ACHN (cell line): Measurements from ENCODE around the gene CDK4.
"Not testable (repeated sequence)": the region's sequence is repeated elsewhere in the genome, so short reads cannot be mapped to it uniquely, and the experiment has no call there.

Source experiments
- DNase-seq: peaks from one replicate; pipeline ENCODE4 v3.0.0-alpha.2; 2015
- in situ Hi-C: cut with HindIII; loops from 2 replicates; pipeline ENCODE4 v1.10.0; 2017; ENCODE audit warnings: low sequenced_read_pairs, low pct_ligation_motif_present, low pct_unique_long_range_greater_than_20kb

CDK4 gene

GRCh38 chr12:57719777-57720605 is 32.1 kb downstream of the CDK4 start:
- in situ Hi-C loops = no loop called here
- DNase-seq = no peak

DNA sequence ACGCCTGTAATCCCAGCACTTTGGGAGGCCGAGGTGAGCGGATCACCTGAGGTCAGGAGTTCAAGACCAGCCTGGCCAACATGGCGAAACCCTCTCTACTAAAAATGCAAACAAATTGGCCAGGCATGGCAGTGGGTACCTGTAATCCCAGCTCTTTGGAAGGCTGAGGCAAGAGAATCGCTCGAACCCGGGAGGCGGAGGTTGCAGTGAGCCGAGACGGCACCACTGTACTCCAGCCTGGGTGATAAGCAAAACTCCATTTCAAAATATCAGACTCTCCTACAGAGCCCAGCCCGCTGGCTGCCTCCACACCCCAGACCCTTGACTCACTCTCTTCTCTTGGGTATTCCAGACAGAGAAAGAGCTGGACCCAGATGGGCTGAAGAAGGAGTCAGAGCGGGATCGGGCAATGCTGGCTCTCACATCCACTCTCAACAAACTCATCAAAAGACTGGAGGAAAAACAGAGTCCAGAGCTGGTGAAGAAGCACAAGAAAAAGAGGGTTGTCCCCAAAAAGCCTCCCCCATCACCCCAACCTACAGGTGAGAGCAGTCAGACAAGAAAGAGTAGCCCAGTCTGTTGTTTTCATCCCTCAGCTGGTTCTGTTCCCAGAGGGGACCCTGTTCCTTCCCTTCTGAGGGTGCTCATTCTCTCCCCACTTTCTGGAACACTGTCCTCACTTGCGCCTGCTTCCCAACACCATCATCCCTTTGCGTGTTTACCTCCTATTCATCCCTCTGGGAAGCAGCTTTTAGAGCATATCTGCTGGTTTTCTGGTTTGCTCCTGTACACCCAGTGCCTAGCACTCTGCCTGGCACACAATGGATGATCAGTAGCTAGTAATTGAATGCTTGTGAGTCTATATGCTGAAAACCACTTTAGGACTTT is 33.2 kb downstream of the CDK4 start:
- no peak for DNase-seq
- in situ Hi-C loops = no loop called here

DNA sequence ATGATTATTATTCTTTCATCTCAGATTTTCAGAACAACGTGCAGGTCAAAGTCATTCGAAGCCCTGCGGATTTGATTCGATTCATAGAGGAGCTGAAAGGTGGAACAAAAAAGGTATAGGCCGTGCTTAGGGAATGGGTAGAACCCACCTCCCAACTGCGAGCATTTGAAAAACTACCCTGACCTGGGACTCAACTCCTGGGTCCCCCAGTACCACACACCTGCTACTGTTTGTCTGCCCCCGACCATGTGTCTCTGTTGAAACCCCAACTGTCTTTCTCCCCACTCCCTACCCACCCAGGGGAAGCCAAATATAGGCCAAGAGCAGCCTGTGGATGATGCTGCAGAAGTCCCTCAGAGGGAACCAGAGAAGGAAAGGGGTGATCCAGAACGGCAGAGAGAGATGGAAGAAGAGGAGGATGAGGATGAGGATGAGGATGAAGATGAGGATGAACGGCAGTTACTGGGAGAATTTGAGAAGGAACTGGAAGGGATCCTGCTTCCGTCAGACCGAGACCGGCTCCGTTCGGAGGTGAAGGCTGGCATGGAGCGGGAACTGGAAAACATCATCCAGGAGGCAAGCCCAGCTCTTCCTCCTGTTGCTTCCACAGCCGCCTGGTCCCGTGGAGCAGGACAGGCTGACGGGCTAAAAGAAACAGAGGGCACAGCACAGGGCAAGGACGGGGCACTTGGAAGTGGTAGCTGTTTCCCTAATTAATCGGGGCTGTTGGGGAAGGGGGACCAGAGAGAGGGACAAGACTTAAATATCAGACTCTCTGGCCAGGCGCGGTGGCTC is 34.1 kb downstream of the CDK4 start:
- in situ Hi-C loops = no loop called here
- DNase-seq = no peak

DNA sequence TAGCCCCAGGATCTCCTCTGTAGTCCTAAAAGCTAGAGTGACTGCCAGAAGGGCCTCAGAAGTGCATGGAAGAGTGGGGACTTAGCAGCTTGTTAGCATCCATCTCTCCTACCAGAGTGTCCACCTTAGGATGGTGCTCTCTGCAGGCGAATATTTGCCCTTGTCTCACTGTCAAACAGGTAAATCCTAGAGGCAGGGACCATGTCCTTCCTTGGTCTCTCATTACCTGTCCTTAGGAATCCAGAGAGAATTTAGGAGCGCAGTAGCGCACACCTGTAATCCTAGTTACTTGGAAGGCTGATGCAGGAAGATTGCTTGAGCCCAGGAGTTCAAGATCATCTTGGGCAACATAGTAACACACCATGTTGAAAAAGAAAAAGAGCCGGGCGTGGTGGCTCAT is 35.0 kb downstream of the CDK4 start:
- in situ Hi-C loops = no loop called here
- DNase-seq = no peak

DNA sequence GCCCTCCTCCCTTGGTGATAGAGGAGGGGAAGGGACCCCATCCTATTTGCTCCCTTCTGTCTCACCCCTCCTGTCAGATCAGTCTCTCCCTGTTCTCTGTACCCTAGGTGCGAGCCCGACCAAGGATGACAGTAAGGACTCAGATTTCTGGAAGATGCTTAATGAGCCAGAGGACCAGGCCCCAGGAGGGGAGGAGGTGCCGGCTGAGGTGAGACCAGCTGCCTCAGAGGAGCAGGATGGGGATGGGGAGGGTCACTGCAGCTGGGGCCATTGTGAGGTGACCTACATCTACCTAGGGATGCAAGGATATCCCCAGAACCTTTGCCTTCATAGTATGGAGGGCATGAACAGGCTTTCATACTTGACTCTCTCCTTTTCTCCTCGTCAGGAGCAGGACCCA is 35.8 kb downstream of the CDK4 start:
- DNase-seq = no peak
- in situ Hi-C loops = no loop called here

DNA sequence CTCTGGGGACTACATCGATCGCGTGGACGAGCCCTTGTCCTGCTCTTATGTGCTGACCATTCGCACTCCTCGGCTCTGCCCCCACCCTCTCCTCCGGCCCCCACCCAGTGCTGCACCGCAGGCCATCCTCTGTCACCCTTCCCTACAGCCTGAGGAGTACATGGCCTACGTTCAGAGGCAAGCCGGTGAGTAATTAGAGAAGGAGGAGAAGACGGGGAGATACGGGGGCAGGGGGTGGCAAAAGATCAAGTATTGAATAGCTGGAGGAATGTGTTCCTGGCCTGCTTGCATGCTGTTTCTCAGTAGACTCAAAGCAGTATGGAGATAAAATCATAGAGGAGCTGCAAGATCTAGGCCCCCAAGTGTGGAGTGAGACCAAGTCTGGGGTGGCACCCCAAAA is 36.3 kb downstream of the CDK4 start:
- in situ Hi-C loops = no loop called here
- no peak for DNase-seq

DNA sequence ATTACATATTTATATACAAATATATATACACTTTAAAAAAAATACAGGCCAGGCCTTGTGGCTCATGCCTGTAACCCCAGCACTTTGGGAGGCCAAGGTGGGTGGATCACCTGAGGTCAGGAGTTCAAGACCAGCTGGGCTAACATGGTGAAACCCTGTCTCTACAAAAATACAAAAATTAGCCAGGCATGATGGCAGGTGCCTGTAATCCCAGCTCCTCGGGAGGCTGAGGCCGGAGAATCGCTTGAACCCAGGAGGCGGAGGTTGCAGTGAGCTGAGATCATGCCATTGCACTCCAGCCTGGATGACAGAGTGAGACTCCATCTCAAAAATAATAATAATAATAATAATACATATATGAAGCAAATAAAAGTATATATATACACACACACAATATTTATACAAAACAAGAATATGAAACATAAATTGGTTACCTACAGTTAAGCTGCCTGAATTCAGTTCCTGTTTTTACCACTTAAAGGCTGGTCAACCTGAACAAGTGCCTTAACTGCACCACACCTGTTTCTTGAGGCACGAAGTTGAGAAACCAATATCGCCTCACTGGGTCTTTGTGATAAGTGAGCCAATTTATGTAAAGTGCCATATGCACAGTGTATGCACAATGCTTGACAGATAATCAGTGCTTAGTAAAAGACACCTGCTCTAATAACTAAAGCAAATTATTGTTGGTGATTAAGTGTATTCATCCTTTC is 36.9 kb downstream of the CDK4 start:
- DNase-seq, in situ Hi-C loops: not testable (repeated sequence)

DNA sequence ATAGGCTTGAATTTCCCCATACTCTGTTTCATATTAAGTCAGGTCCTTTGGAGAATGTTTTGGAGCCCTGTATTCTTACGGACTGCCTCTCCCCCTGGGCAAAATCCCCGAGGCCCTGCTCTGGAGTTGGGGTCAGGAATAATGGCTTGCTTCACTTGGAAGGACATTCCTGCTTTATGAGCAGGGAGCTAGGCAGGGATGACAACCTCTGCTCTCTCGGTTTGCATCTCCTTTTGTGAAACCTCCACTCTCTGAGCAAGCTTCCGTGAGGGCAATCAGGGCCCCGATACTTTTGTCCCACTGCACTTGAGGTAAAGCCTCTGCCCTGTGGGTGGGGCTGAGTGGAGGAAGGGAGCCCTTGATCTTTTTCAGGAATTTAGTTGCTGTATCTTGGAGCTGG is 38.9 kb downstream of the CDK4 start:
- in situ Hi-C loops = no loop called here
- no peak for DNase-seq

DNA sequence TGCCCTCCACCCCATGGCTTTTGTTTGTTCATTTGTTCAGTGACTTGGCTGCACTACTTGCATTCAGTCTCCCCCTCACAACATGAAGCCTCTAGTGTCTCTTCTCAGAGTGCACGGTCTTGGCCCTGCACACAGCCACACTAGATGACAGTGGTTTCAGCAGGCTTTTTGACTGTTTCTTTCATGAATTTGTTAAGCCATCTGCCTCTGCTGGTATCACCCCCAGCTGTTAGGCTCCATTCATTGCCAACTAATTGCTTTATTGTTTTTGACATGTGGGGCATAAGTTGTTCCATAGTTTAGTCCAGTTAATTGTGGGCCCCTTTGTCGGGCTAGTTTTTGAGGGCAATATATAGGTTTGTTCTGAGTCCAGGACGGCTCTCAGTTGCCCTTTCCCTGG is 39.4 kb downstream of the CDK4 start:
- DNase-seq = no peak
- in situ Hi-C loops = no loop called here

DNA sequence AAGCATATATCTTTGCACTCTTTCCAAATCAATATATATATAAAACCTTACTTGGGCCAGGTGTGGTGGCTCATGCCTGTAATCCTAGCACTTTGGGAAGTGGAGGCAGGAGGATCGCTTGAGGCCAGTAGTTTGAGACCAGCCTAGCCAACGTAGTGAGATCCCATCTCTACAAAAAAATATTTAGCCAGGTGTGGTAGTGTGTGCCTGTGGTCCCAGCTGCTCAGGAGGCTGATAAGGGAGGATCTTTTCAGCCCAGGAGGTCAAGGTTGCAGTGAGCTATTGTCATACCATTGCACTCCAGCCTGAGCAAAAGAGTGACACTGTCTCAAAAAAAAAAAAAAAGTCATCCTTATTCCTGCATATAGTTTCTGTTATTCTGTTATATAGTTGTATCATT is 43.8 kb downstream of the CDK4 start:
- in situ Hi-C loops = no loop called here
- no peak for DNase-seq

GRCh38 chr12:57707250-57707649 is 44.9 kb downstream of the CDK4 start:
- in situ Hi-C loops = no loop called here
- no peak for DNase-seq

DNA sequence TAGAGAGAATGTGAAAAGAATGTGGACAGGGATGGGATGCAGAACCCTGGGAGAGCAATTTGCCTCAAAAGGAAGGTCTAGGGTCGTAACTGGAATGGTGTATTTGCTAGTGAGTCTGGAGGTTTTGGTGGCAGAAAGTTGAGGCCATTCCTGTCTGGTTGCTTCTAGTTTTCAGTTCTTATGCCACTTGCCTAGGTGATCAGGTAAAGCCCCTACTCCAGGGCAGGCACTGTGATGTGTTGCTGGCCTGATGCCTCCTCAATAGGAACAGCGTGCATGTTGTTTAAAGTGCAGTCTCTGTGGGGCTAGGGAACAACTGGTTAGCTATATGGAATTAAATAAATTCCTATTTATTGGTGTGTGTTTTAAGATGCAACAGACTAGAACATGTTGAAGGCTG is 51.8 kb downstream of the CDK4 start:
- in situ Hi-C loops = no loop called here
- no peak for DNase-seq

DNA sequence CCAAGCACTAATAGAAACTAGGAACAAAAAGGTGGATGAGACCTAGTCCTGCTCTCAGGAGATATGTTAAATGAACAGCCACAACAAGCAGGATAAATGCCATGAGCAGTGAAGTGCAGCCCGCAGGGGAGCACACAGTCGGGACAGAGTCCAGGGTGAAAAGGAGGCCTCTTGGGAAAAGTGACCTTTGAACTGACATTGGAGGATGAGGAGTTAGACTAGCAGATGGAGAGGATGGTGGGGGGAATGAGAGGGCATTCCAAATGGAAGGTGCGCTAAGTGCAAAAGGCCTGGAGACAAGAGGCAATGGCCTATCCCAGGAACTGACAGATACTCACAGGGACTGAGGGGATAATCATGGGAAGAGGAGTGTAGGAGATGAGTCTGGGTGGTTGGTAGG is 53.7 kb downstream of the CDK4 start:
- DNase-seq = no peak
- in situ Hi-C loops = no loop called here
